Upper lobe of left lung (tissue), 4 donors: ENCODE measurements around the gene TRDMT1.

Experiments used
- CTCF ChIP-seq, 6 experiments: fragments of 450-650 bp in 4 of 6; fragments of 200-600 bp in 2 of 6; sonication (generic) in 2 of 6; IDR thresholded peaks; one replicate each; pipeline ENCODE4 v1.5.1; 2016 to 2019; ENCODE audit warnings: antibody characterized with exemption in 6 of 6
- EP300 ChIP-seq, 4 donors: sonication (generic); formaldehyde crosslinking; IDR thresholded peaks; one replicate each; pipeline ENCODE4 v1.5.1; 2017; ENCODE audit warnings: antibody characterized with exemption in 4 of 4, control low read depth in 2 of 4
- POLR2AphosphoS5 ChIP-seq, 2 donors: sonication (generic); formaldehyde crosslinking; IDR thresholded peaks; one replicate each; pipeline ENCODE4 v1.5.1; 2017; ENCODE audit warnings: antibody characterized with exemption in 2 of 2

GRCh38 chr10:17236468-17237148, 35.1 kb upstream of the TRDMT1 start:
- TF ChIP-seq POLR2AphosphoS5 (IDR thresholded peaks at IDR 0.05) = no peak
- TF ChIP-seq CTCF (IDR thresholded peaks at IDR 0.05) = no peak
- TF ChIP-seq EP300 (IDR thresholded peaks at IDR 0.05) = no peak
